GM23338 (cell line): Measurements from ENCODE around the gene ZNF200. TPM values are rescaled to one million over a fixed set of nuclear protein-coding genes. Genes with fewer than 3 reads are reported as not detected.

Source experiments
- ATAC-seq: fragments of 200-7000 bp; cut with Tn5 transposase; 3 replicates; pipeline ENCODE4 v1.9.1; 2020
- DNase-seq: peaks from one replicate; pipeline ENCODE4 v3.0.0-alpha.2; 2015; ENCODE audit warnings: low spot score
- H2AFZ ChIP-seq: fragments of 200-600 bp; sonication (generic); 2 replicates; pipeline ENCODE4 v1.8.0; 2016; ENCODE audit warnings: antibody characterized with exemption, mild to moderate bottlenecking, moderate library complexity
- H3F3A ChIP-seq: fragments of 200-600 bp; sonication (generic); replicated peaks from 2 replicates; pipeline ENCODE4 v1.8.0; 2017; ENCODE audit warnings: antibody characterized with exemption, mixed run types, low read depth
- H3K27ac ChIP-seq: fragments of 200-600 bp; sonication (generic); 2 replicates; pipeline ENCODE4 v1.6.1; 2016; ENCODE audit warnings: low read depth
- H3K27me3 ChIP-seq: fragments of 200-600 bp; sonication (generic); 2 replicates; pipeline ENCODE4 v1.8.0; 2016; ENCODE audit warnings: mild to moderate bottlenecking, mixed run types, moderate library complexity; ENCODE audit not compliant: insufficient read depth
- H3K36me3 ChIP-seq: fragments of 200-600 bp; sonication (generic); 2 replicates; pipeline ENCODE4 v1.8.0; 2016; ENCODE audit warnings: mild to moderate bottlenecking; ENCODE audit not compliant: insufficient read depth
- H3K4me1 ChIP-seq: fragments of 200-600 bp; sonication (generic); 2 replicates; pipeline ENCODE4 v1.8.0; 2016; ENCODE audit warnings: mild to moderate bottlenecking, moderate library complexity; ENCODE audit not compliant: insufficient read depth
- H3K4me2 ChIP-seq: fragments of 200-600 bp; sonication (generic); 2 replicates; pipeline ENCODE4 v1.7.1; 2017; ENCODE audit warnings: mixed run types
- H3K4me3 ChIP-seq: fragments of 200-600 bp; sonication (generic); 2 replicates; pipeline ENCODE4 v1.6.1; 2016; ENCODE audit warnings: mixed run types
- H3K79me2 ChIP-seq: fragments of 200-600 bp; sonication (generic); replicated peaks from 2 replicates; pipeline ENCODE4 v1.8.0; 2017; ENCODE audit warnings: mild to moderate bottlenecking; ENCODE audit not compliant: insufficient read depth
- H3K9me2 ChIP-seq: fragments of 200-600 bp; sonication (generic); 2 replicates; pipeline ENCODE4 v1.8.0; 2017; ENCODE audit not compliant: insufficient read depth
- H4K20me1 ChIP-seq: fragments of 200-600 bp; sonication (generic); replicated peaks from 2 replicates; pipeline ENCODE4 v1.8.0; 2017; ENCODE audit warnings: mild to moderate bottlenecking; ENCODE audit not compliant: insufficient read depth
- H3K27ac Mint-ChIP-seq: 2 replicates; pipeline ENCODE4 v1.8.0; 2020; ENCODE audit warnings: inconsistent platforms, mild to moderate bottlenecking, moderate library complexity, mixed read lengths
- H3K27me3 Mint-ChIP-seq: 3 replicates; pipeline ENCODE4 v1.8.0; 2022; ENCODE audit warnings: low read depth, mild to moderate bottlenecking, moderate library complexity, mixed read lengths, inconsistent platforms; ENCODE audit not compliant: insufficient read depth, poor library complexity
- H3K36me3 Mint-ChIP-seq: 3 replicates; pipeline ENCODE4 v1.8.0; 2021; ENCODE audit warnings: low read depth, mild to moderate bottlenecking, inconsistent platforms, moderate library complexity, mixed read lengths
- H3K4me1 Mint-ChIP-seq: 3 replicates; pipeline ENCODE4 v1.8.0; 2020; ENCODE audit warnings: mild to moderate bottlenecking, inconsistent platforms, mixed read lengths
- H3K4me3 Mint-ChIP-seq: 3 replicates; pipeline ENCODE4 v1.8.0; 2021; ENCODE audit warnings: moderate library complexity, mild to moderate bottlenecking, inconsistent platforms, mixed read lengths
- H3K9me3 Mint-ChIP-seq: 3 replicates; pipeline ENCODE4 v1.8.0; 2020; ENCODE audit warnings: moderate library complexity, mild to moderate bottlenecking, inconsistent platforms, mixed read lengths
- CREB1 ChIP-seq: fragments of 250-450 bp; sonication (Bioruptor Pico); IDR thresholded peaks from 2 replicates; pipeline ENCODE4 v1.5.0; 2020; ENCODE audit warnings: low read depth, mild to moderate bottlenecking, moderate library complexity
- ETS1 ChIP-seq: IDR thresholded peaks from 2 replicates; pipeline ENCODE4 v1.6.1; 2016; ENCODE audit warnings: antibody characterized with exemption
- EZH2 ChIP-seq: fragments of 200-600 bp; sonication (generic); IDR thresholded peaks from one replicate; pipeline ENCODE4 v1.8.0; 2017; ENCODE audit warnings: antibody characterized with exemption, mild to moderate bottlenecking, low read depth; ENCODE audit not compliant: unreplicated experiment
- EZH2phosphoT487 ChIP-seq: fragments of 200-600 bp; sonication (generic); IDR thresholded peaks from one replicate; pipeline ENCODE4 v1.8.1; 2018; ENCODE audit warnings: antibody characterized with exemption; ENCODE audit not compliant: unreplicated experiment
- JUNB ChIP-seq: IDR thresholded peaks from one replicate; pipeline ENCODE4 v1.6.1; 2016; ENCODE audit warnings: antibody characterized with exemption; ENCODE audit not compliant: unreplicated experiment
- NANOG ChIP-seq: IDR thresholded peaks from 2 replicates; pipeline ENCODE4 v1.6.1; 2016; ENCODE audit warnings: antibody characterized with exemption, borderline replicate concordance
- POLR2AphosphoS5 ChIP-seq: IDR thresholded peaks from 2 replicates; pipeline ENCODE4 v1.6.1; 2016; ENCODE audit warnings: antibody characterized with exemption, low read depth
- STAT1 ChIP-seq: IDR thresholded peaks from one replicate; pipeline ENCODE4 v1.6.1; 2016; ENCODE audit warnings: antibody characterized with exemption; ENCODE audit not compliant: unreplicated experiment
- ZNF114 ChIP-seq: fragments of 250-450 bp; sonication (Bioruptor Pico); IDR thresholded peaks from 2 replicates; pipeline ENCODE4 v1.5.0; 2020; ENCODE audit warnings: mild to moderate bottlenecking, moderate library complexity
- ZNF331 ChIP-seq: fragments of 250-450 bp; sonication (Bioruptor Pico); IDR thresholded peaks from 2 replicates; pipeline ENCODE4 v1.5.0; 2020; ENCODE audit warnings: low read depth, mild to moderate bottlenecking, moderate library complexity
- polyA plus RNA-seq: library from polyadenylated mRNA; unstranded; fragments of >200 nt; fragmentation: Nextera tagmentation; extraction: Ambion mirVana; gene quantifications from 2 replicates; pipeline ENCODE4 v1.2.1, GENCODE V29; 2016
- total RNA-seq: library from RNA; depleted of rRNA; stranded (reverse); fragments of >200 nt; shearing (Covaris generic); gene quantifications from 2 replicates; pipeline ENCODE4 v1.2.3, GENCODE V29; 2014
- TF ChIP-seq, protein P1 (sequence below), 2 experiments: fragments of 200-600 bp in 1 of 2; sonication (generic) in 1 of 2; conservative IDR thresholded peaks; 2 replicates each; pipeline versions ENCODE4 v1.5.1 to v1.6.1; 2016 to 2017; ENCODE audit warnings: antibody characterized with exemption in 2 of 2, low read depth in 2 of 2, mild to moderate bottlenecking in 2 of 2, moderate library complexity in 1 of 2
- TF ChIP-seq, protein P2 (sequence below): fragments of 250-450 bp; sonication (Bioruptor Pico); IDR thresholded peaks from 2 replicates; pipeline ENCODE4 v1.5.0; 2020; ENCODE audit warnings: mild to moderate bottlenecking, moderate library complexity

The ZNF200 gene
- total and polyA plus RNA-seq, 2 experiments from 2014 or later: 9.2 to 9.7 TPM

- TF ChIP-seq ETS1 (no peak), NANOG (no peak)
- TF ChIP-seq, protein P1, sequence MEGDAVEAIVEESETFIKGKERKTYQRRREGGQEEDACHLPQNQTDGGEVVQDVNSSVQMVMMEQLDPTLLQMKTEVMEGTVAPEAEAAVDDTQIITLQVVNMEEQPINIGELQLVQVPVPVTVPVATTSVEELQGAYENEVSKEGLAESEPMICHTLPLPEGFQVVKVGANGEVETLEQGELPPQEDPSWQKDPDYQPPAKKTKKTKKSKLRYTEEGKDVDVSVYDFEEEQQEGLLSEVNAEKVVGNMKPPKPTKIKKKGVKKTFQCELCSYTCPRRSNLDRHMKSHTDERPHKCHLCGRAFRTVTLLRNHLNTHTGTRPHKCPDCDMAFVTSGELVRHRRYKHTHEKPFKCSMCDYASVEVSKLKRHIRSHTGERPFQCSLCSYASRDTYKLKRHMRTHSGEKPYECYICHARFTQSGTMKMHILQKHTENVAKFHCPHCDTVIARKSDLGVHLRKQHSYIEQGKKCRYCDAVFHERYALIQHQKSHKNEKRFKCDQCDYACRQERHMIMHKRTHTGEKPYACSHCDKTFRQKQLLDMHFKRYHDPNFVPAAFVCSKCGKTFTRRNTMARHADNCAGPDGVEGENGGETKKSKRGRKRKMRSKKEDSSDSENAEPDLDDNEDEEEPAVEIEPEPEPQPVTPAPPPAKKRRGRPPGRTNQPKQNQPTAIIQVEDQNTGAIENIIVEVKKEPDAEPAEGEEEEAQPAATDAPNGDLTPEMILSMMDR (conservative IDR thresholded peaks at IDR 0.05; ENCODE audit: low read depth in 2 of 2): no peak
These were observed 22.4 kb downstream of the ZNF200 start (continued) for GRCh38 chr16:3212567-3212966.

DNA sequence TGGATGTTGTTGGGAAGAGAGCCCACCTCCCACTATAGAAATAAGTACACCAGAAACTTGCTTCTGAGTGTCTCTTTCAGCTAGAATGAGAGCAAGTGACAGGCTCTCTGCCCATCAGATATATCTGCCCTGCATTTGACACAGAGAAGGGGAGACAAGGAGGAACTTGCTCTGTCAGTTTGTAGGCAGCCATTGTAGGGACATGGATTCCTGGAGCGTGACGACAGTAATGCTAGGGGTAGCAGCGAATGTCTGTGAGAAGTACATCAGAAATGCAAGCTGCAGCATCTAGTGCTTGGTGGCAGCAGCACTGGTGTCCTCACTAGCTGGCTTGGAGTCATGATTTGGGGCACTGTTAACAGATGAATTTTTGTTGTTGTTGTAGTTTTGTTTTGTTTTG, 23.0 kb downstream of the ZNF200 start:
- H3K27me3 ChIP-seq: no peaks in the 10 kb centered on the region
- Mint-ChIP-seq H3K4me3 (no peak overlapping the region), H3K27ac (no peak overlapping the region), H3K27me3 (peaks cover 2% of the 10 kb centered on the region), H3K9me3 (peaks cover 89% of the 10 kb centered on the region), H3K4me1 (no peaks in the 10 kb centered on the region), H3K36me3 (peaks cover 26% of the 10 kb centered on the region)
- H2AFZ ChIP-seq: no peak overlapping the region
- H4K20me1 ChIP-seq: no peaks in the 10 kb centered on the region
- no peaks in the 10 kb centered on the region for H3F3A ChIP-seq
- no peaks in the 10 kb centered on the region for H3K4me1 ChIP-seq
- H3K27ac ChIP-seq: no peak overlapping the region
- DNase-seq (no peak), ATAC-seq (no peak)
- 0 out of 2 replicates have a peak, but pooled peaks cover 11% of the 10 kb centered on the region for H3K9me2 ChIP-seq
- no peak overlapping the region for H3K4me2 ChIP-seq
- no peaks in the 10 kb centered on the region for H3K36me3 ChIP-seq
- H3K4me3 ChIP-seq: no peak overlapping the region
- no peaks in the 10 kb centered on the region for H3K79me2 ChIP-seq
- TF ChIP-seq POLR2AphosphoS5 (no peak), EZH2phosphoT487 (no peak), EZH2 (no peak), CREB1 (no peak), ZNF331 (CRISPR knock-in tag) (no peak), STAT1 (no peak), JUNB (no peak), ZNF114 (CRISPR knock-in tag) (no peak), NANOG (no peak)
- TF ChIP-seq, protein P1 (conservative IDR thresholded peaks at IDR 0.05; ENCODE audit: low read depth in 2 of 2): no peak
- TF ChIP-seq, protein P2, sequence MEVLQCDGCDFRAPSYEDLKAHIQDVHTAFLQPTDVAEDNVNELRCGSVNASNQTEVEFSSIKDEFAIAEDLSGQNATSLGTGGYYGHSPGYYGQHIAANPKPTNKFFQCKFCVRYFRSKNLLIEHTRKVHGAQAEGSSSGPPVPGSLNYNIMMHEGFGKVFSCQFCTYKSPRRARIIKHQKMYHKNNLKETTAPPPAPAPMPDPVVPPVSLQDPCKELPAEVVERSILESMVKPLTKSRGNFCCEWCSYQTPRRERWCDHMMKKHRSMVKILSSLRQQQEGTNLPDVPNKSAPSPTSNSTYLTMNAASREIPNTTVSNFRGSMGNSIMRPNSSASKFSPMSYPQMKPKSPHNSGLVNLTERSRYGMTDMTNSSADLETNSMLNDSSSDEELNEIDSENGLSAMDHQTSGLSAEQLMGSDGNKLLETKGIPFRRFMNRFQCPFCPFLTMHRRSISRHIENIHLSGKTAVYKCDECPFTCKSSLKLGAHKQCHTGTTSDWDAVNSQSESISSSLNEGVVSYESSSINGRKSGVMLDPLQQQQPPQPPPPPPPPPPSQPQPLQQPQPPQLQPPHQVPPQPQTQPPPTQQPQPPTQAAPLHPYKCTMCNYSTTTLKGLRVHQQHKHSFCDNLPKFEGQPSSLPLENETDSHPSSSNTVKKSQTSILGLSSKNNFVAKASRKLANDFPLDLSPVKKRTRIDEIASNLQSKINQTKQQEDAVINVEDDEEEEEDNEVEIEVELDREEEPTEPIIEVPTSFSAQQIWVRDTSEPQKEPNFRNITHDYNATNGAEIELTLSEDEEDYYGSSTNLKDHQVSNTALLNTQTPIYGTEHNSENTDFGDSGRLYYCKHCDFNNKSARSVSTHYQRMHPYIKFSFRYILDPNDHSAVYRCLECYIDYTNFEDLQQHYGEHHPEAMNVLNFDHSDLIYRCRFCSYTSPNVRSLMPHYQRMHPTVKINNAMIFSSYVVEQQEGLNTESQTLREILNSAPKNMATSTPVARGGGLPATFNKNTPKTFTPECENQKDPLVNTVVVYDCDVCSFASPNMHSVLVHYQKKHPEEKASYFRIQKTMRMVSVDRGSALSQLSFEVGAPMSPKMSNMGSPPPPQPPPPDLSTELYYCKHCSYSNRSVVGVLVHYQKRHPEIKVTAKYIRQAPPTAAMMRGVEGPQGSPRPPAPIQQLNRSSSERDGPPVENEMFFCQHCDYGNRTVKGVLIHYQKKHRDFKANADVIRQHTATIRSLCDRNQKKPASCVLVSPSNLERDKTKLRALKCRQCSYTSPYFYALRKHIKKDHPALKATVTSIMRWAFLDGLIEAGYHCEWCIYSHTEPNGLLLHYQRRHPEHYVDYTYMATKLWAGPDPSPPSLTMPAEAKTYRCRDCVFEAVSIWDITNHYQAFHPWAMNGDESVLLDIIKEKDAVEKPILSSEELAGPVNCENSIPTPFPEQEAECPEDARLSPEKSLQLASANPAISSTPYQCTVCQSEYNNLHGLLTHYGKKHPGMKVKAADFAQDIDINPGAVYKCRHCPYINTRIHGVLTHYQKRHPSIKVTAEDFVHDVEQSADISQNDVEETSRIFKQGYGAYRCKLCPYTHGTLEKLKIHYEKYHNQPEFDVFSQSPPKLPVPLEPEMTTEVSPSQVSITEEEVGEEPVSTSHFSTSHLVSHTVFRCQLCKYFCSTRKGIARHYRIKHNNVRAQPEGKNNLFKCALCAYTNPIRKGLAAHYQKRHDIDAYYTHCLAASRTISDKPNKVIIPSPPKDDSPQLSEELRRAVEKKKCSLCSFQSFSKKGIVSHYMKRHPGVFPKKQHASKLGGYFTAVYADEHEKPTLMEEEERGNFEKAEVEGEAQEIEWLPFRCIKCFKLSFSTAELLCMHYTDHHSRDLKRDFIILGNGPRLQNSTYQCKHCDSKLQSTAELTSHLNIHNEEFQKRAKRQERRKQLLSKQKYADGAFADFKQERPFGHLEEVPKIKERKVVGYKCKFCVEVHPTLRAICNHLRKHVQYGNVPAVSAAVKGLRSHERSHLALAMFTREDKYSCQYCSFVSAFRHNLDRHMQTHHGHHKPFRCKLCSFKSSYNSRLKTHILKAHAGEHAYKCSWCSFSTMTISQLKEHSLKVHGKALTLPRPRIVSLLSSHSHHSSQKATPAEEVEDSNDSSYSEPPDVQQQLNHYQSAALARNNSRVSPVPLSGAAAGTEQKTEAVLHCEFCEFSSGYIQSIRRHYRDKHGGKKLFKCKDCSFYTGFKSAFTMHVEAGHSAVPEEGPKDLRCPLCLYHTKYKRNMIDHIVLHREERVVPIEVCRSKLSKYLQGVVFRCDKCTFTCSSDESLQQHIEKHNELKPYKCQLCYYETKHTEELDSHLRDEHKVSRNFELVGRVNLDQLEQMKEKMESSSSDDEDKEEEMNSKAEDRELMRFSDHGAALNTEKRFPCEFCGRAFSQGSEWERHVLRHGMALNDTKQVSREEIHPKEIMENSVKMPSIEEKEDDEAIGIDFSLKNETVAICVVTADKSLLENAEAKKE (CRISPR knock-in tag): no peak
